Amniotic stem cell (primary cell): ENCODE data around the gene MDK.
"Not testable (repeated sequence)": the region's sequence is repeated elsewhere in the genome, so short reads cannot be mapped to it uniquely, and the experiment has no call there.

Experiments used
- DNase-seq: peaks from one replicate; lab custom pipeline; 2025; lab: John Stamatoyannopoulos, UW

MDK gene

DNA sequence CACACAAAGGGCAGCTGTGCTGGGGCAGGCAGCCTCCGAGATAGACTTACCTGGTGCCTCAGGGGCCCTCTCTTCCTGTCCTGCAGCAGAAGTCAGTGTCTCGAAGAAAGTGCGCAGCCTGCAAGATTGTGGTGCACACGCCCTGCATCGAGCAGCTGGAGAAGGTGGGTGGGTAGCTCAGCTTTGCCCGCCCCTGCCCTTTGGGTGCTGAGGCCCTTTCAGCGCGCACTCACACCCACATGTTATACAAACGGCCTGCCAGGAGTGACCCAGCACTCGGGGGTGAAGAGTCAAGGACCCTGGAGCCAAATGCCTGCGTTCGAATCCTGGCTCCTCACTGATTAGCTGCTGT, 13.6 kb upstream of the MDK start:
- no peak for DNase-seq

DNA sequence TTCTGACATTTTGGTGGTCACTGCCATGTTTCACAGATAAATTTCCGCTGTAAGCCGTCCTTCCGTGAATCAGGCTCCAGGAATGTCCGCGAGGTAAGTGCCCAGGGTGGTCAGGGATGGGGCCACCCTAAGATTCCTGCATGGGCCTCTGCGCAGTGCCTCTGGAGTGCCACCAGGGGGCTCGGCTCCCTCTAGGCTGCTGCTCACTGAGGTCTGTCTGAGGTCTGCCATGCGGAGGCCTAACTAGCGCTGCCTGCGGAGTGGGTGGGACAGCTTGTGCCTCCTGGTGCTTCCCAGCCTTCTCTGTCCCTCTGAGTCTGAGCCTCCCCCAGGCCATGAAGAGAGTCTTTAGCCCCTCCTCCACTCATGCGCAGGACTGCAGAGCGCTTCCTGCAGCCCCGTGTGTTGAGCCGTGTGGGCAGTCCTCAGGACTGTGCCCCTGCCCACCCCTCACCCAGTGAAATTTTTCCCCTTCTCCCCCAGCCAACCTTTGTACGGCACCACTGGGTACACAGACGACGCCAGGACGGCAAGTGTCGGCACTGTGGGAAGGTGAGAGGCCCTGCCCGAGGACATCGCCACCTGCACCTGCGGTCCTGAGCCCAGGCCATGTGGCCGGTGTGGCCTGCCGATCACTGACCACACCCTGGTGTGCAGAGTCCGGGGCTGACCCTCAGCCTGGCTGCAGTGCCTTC, 11.9 kb upstream of the MDK start:
- DNase-seq = no peak

DNA sequence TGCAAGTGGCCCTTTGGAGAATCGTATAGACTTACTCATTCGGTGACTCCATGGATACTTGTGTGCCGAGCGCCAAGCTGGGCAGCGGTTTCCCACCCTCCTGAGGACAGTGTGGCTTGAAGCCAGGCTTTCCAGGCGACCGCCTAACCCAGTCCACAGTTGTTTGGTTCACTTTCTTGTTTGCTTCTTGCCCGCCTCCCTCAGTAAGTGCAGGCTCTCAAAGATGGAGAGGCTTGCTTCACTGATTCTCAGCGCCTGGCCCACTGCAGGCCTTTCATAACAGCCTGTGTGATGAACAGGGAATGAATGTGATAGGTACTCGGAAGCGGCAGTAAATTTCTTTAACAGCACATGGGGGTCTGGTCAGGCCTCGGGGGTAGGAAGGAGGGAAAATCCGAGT, 11.2 kb upstream of the MDK start:
- no peak for DNase-seq

GRCh38 chr11:46371262-46371661, 10.2 kb upstream of the MDK start:
- DNase-seq = not testable (repeated sequence)

DNA sequence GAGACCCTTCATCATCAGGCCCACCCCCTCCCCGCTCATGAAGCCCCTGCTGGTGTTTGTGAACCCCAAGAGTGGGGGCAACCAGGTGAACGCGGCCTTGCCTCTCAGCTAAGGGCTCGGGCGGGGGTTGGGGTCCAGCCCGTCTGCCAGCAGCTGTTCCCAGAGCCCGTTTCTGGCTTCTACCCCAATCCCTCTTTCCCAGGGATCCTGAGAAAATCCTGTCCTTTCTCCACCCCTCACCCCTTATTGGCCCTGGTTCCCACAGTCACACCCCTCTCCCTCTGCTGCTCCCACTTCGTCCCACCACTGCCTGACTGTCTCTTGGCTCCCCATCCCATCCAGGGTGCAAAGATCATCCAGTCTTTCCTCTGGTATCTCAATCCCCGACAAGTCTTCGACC, 9.4 kb upstream of the MDK start:
- no peak for DNase-seq

- DNase-seq = not testable (repeated sequence)
These were observed 9.0 kb upstream of the MDK start for GRCh38 chr11:46372501-46372900.

DNA sequence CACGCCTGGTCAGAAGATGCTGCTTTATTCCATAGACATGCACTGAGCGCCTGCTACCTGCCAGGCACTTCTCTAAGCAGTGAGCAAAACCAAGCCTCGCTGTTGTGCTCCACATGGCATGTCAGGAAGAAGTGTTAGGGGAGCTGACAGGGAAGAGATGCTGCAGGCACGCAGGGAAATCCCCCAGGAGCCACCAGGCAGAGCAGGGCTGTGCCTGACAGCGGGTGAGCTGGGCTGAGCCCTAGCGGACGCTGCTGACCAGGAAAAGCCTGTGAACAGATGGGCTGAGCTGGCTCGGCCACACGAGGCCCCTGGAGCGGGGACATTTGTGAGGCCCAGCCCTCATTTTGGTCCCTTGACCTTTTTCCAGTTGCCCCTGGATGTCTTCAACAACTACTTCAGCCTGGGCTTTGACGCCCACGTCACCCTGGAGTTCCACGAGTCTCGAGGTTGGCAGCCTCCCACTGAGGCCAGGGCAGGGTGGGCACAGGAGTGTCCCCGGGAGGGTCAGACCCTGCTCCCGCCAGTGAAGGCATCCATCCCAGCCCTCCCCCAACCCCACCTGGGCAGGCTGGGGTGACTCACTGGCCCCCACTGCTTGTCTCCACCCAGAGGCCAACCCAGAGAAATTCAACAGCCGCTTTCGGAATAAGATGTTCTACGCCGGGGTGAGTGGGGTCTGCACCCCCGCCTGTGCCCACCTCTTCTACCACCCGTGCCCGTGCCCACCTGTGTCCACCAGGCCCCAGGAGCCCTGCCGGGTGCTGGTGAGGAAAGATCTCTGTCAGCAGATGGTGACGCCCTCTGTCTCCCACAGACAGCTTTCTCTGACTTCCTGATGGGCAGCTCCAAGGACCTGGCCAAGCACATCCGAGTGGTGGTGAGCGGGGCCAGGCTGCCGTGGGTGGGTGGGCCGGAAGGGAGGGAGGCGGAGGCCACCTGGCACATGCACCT, 7.4 kb upstream of the MDK start:
- DNase-seq = no peak

DNA sequence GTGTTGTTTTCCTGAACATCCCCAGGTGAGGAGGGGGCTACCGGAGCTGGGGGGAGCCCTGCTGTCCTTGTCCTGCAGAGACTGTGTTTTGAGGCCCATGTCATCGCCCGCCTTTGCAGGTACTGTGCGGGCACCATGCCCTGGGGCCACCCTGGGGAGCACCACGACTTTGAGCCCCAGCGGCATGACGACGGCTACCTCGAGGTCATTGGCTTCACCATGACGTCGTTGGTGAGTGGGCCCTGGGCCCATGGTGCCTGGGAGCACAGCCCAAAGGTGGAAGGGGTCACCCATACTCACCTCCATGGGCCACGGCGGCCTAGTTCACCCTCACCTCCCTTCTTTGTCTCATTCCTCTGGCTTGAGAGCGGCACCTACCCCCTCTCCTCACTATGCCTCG, 6.7 kb upstream of the MDK start:
- no peak for DNase-seq

- no peak for DNase-seq
These were observed 5.9 kb upstream of the MDK start for GRCh38 chr11:46375392-46376101.

- DNase-seq = no peak
These were observed 5.0 kb upstream of the MDK start for GRCh38 chr11:46376258-46377050.

GRCh38 chr11:46377290-46377689, 4.2 kb upstream of the MDK start:
- no peak for DNase-seq

- no peak for DNase-seq
These were observed 3.6 kb upstream of the MDK start for GRCh38 chr11:46377831-46378230.

- no peak for DNase-seq
These were observed 3.2 kb upstream of the MDK start for GRCh38 chr11:46378296-46378695.

GRCh38 chr11:46378811-46379481, 2.5 kb upstream of the MDK start:
- no peak for DNase-seq

DNA sequence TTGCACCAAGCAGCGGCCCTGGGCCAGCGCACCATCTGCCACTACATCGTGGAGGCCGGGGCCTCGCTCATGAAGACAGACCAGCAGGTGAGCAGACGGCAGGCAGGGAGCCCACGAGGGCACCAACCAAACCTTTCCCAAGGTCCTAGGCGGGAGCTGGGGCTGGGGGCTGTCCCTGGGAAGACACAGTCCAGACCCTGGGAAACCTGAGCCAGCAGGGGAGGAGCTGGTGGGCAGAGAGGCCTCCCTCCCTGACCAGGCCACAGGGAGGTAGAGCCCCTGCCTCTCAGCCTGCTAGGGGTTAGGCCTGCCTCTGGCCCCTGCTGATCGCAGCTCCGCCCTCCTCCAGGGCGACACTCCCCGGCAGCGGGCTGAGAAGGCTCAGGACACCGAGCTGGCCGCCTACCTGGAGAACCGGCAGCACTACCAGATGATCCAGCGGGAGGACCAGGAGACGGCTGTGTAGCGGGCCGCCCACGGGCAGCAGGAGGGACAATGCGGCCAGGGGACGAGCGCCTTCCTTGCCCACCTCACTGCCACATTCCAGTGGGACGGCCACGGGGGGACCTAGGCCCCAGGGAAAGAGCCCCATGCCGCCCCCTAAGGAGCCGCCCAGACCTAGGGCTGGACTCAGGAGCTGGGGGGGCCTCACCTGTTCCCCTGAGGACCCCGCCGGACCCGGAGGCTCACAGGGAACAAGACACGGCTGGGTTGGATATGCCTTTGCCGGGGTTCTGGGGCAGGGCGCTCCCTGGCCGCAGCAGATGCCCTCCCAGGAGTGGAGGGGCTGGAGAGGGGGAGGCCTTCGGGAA, 1.8 kb upstream of the MDK start:
- not testable (repeated sequence) for DNase-seq

DNA sequence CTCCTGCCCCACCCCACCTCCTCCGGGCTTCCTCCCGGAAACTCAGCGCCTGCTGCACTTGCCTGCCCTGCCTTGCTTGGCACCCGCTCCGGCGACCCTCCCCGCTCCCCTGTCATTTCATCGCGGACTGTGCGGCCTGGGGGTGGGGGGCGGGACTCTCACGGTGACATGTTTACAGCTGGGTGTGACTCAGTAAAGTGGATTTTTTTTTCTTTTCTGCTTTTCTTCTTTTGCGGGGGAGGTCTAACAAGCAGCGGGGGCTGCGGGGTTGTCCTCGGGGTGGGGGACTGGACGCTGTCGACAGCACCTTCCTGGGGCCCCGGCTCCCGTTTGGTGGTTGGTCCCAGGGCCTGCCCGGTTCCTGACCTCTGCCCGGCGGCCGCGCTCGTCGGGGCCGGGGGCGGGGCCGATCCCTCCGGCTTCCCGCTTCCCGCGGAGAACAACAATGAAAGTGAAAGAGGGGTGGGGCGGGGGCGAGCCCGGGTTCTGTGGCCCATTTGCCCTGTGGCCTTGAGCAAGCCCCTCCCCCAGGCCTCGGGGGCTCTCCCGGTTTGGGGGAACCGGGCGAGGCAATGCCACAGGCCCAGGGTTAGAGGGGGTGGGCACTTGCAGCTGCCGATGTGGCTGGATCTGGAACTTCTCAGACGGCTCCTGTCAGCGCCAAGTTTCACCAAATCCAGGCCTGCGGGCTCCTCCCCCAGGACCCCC, 975 bp upstream of the MDK start:
- no peak for DNase-seq

DNA sequence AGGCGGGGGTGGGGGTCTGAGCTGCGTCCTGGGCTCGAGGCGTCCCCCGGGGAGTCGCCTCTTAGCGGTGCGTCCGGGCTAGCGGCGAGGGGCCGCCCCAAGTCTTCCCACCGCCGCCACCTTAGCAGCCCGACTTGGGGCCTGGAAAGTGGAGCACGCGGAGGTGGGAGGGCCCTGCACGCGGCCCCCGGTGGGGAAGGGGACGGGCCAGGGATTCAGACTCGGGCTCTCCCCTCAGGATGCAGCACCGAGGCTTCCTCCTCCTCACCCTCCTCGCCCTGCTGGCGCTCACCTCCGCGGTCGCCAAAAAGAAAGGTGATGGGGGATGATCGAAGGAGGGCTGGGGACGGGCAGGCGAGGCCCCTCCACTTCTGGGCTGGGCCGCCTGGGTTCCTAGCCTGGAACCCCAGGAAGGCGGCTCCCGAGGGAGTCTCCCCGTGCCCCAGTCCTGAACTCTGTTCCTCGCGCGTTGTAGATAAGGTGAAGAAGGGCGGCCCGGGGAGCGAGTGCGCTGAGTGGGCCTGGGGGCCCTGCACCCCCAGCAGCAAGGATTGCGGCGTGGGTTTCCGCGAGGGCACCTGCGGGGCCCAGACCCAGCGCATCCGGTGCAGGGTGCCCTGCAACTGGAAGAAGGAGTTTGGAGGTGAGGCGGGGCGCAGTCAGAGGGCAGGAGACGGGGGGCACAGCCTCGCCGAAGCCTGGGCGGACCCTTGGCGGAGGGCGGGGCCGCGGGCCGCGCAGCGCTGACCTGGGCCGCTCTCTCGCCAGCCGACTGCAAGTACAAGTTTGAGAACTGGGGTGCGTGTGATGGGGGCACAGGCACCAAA, 563 bp downstream of the MDK start:
- DNase-seq = no peak

GRCh38 chr11:46382646-46383403, 1.4 kb downstream of the MDK start:
- no peak for DNase-seq
